C4-2B (cell line): Measurements from ENCODE around the gene ARRDC1.

Experiments
- CTCF ChIP-seq: fragments of 450-650 bp; conservative IDR thresholded peaks from 2 replicates; pipeline ENCODE4 v1.5.1; 2017; ENCODE audit warnings: mild to moderate bottlenecking
- ZFX ChIP-seq: fragments of 450-650 bp; IDR thresholded peaks from 2 replicates; pipeline ENCODE4 v1.6.1; 2017

- TF ChIP-seq CTCF: no peak
- no peak for TF ChIP-seq ZFX
These were observed 45.3 kb downstream of the ARRDC1 start for GRCh38 chr9:137650779-137651178.
